K562 (cell line): Measurements from ENCODE around the gene DTNBP1. TPM values are rescaled to one million over a fixed set of nuclear protein-coding genes. Genes with fewer than 3 reads are reported as not detected.

Experiments
- IRF9 ChIP-seq: fragments of 450-650 bp; IDR thresholded peaks from 2 replicates; pipeline ENCODE4 v1.6.1; 2016; ENCODE audit warnings: missing biosample characterization, missing genetic modification characterization
- MCM3 ChIP-seq: fragments of 450-650 bp; IDR thresholded peaks from 2 replicates; pipeline ENCODE4 v1.6.1; 2016
- MLLT1 ChIP-seq, 2 experiments: fragments of 450-650 bp; IDR thresholded peaks; 2 replicates each; pipeline ENCODE4 v1.6.1; 2016
- MYC ChIP-seq, 2 experiments: fragments of 250-450 bp in 1 of 2; sonication (Bioruptor Pico) in 1 of 2; IDR thresholded peaks; 2 replicates each; pipeline versions ENCODE4 v1.5.1 to v1.6.1; 2012 to 2021; ENCODE audit warnings: low read depth in 2 of 2, borderline replicate concordance in 1 of 2, improper control_type of control experiment in 1 of 2, low read length in 1 of 2, mild to moderate bottlenecking in 1 of 2, moderate library complexity in 1 of 2
- NR3C1 ChIP-seq: sonication (generic); formaldehyde crosslinking; IDR thresholded peaks from 2 replicates; pipeline ENCODE4 v1.8.1; 2022; ENCODE audit warnings: missing genetic modification reagents
- PHB2 ChIP-seq: fragments of 450-650 bp; IDR thresholded peaks from 2 replicates; pipeline ENCODE4 v1.6.1; 2017; ENCODE audit warnings: low read depth
- PTTG1 ChIP-seq: fragments of 450-650 bp; IDR thresholded peaks from 2 replicates; pipeline ENCODE4 v1.6.1; 2016; ENCODE audit warnings: low read depth, mild to moderate bottlenecking, missing genetic modification characterization, missing compliant biosample characterization
- RBM25 ChIP-seq: fragments of 200-400 bp; formaldehyde crosslinking; IDR thresholded peaks from 2 replicates; pipeline ENCODE4 v1.6.1; 2018; ENCODE audit warnings: low read length, low read depth, moderate library complexity; ENCODE audit not compliant: severe bottlenecking
- SFPQ ChIP-seq: fragments of 200-400 bp; formaldehyde crosslinking; IDR thresholded peaks from 2 replicates; pipeline ENCODE4 v1.6.1; 2017; ENCODE audit warnings: mild to moderate bottlenecking, low read depth, low read length, moderate library complexity
- TCF7 ChIP-seq: sonication (generic); IDR thresholded peaks from 2 replicates; pipeline ENCODE4 v1.6.1; 2016; ENCODE audit warnings: antibody characterized with exemption, borderline replicate concordance
- YY1 ChIP-seq, 3 experiments: IDR thresholded peaks; 2 replicates each; pipeline ENCODE4 v1.6.1; 2011; ENCODE audit warnings: low read length in 2 of 3, mild to moderate bottlenecking in 2 of 3, moderate library complexity in 2 of 3, borderline replicate concordance in 1 of 3, control low read depth in 1 of 3, low read depth in 1 of 3; ENCODE audit not compliant: insufficient read depth in 3 of 3, insufficient replicate concordance in 2 of 3, control insufficient read depth in 1 of 3, insufficient read length in 1 of 3; ENCODE audit errors: extremely low read depth in 1 of 3
- ZFP91 ChIP-seq: sonication (generic); formaldehyde crosslinking; IDR thresholded peaks from 2 replicates; pipeline ENCODE4 v1.8.0; 2022; ENCODE audit warnings: mild to moderate bottlenecking, missing genetic modification reagents
- ZNF133 ChIP-seq: fragments of 250-450 bp; sonication (Bioruptor Pico); IDR thresholded peaks from 2 replicates; pipeline ENCODE4 v1.4.0; 2020; ENCODE audit warnings: mild to moderate bottlenecking
- ZNF311 ChIP-seq: fragments of 250-450 bp; sonication (Bioruptor Pico); IDR thresholded peaks from 2 replicates; pipeline ENCODE4 v1.4.0; 2020; ENCODE audit warnings: mild to moderate bottlenecking, moderate library complexity
- polyA plus RNA-seq, 8 experiments: library from polyadenylated mRNA; depleted of rRNA in 4 of 8; stranded (reverse) in 5 of 8; unstranded in 3 of 8; fragments of >200 nt; fragmentation: Nextera tagmentation in 2 of 8; fragmentation: Illumina TruSeq in 1 of 8; extraction: Ambion mirVana in 2 of 8; extraction: Trizol in 1 of 8; gene quantifications; 2 replicates each; pipeline versions ENCODE4 v1.2.1 to v1.2.3, GENCODE V29; 2011 to 2014; ENCODE audit warnings: inconsistent platforms in 1 of 8, missing spikeins in 1 of 8
- total RNA-seq, 7 experiments: library from RNA; depleted of rRNA in 6 of 7; stranded (reverse); fragments of >200 nt in 6 of 7; fragmentation: Illumina TruSeq in 2 of 7; extraction: Trizol in 2 of 7; gene quantifications; 2 replicates each; pipeline versions ENCODE4 v1.2.1 to v1.2.3, GENCODE V29; 2011 to 2021; ENCODE audit warnings: low replicate concordance in 1 of 7
- TF ChIP-seq, protein P1 (sequence below): fragments of 150-350 bp; IDR thresholded peaks from 2 replicates; pipeline ENCODE4 v1.6.1; 2014; ENCODE audit warnings: low read depth, mild to moderate bottlenecking, low read length, borderline replicate concordance

Gene DTNBP1
- total and polyA plus RNA-seq, 9 of the 15 experiments (the other 6 are each of a cell fraction or from before 2014, with no cell fraction given) = 16.7 to 54.5 (median 21.4) TPM

GRCh38 chr6:15569035-15569995, 93.5 kb downstream of the DTNBP1 start (continued):
- TF ChIP-seq SFPQ = no peak
- no peak for TF ChIP-seq MCM3
- TF ChIP-seq MYC (IDR thresholded peaks at IDR 0.05; ENCODE audit: low read depth, low read length) = no peak
- no peak for TF ChIP-seq MYC (CRISPR knock-in tag; IDR thresholded peaks at IDR 0.05; ENCODE audit: borderline replicate concordance, low read depth)
- TF ChIP-seq MLLT1 (IDR thresholded peaks at IDR 0.05) = peak; percentile 42 to 80; a peak in 2 of 4 replicates
- TF ChIP-seq, protein P1, sequence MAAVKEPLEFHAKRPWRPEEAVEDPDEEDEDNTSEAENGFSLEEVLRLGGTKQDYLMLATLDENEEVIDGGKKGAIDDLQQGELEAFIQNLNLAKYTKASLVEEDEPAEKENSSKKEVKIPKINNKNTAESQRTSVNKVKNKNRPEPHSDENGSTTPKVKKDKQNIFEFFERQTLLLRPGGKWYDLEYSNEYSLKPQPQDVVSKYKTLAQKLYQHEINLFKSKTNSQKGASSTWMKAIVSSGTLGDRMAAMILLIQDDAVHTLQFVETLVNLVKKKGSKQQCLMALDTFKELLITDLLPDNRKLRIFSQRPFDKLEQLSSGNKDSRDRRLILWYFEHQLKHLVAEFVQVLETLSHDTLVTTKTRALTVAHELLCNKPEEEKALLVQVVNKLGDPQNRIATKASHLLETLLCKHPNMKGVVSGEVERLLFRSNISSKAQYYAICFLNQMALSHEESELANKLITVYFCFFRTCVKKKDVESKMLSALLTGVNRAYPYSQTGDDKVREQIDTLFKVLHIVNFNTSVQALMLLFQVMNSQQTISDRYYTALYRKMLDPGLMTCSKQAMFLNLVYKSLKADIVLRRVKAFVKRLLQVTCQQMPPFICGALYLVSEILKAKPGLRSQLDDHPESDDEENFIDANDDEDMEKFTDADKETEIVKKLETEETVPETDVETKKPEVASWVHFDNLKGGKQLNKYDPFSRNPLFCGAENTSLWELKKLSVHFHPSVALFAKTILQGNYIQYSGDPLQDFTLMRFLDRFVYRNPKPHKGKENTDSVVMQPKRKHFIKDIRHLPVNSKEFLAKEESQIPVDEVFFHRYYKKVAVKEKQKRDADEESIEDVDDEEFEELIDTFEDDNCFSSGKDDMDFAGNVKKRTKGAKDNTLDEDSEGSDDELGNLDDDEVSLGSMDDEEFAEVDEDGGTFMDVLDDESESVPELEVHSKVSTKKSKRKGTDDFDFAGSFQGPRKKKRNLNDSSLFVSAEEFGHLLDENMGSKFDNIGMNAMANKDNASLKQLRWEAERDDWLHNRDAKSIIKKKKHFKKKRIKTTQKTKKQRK = no peak
- peak; percentile 39; the same call in 1 of the 2 replicates for TF ChIP-seq PTTG1 (tag)
- 0 out of 2 replicates have a peak, but pooled peaks have one; percentile 16 for TF ChIP-seq TCF7
- TF ChIP-seq IRF9 = 0 out of 2 replicates have a peak, but pooled peaks have one; percentile 40
- TF ChIP-seq ZNF133 (CRISPR knock-in tag) = no peak
- no peak for TF ChIP-seq YY1 (IDR thresholded peaks at IDR 0.05; ENCODE audit: borderline replicate concordance in 1 of 3, control insufficient read depth in 1 of 3, extremely low read depth in 1 of 3, insufficient read depth in 3 of 3, insufficient read length in 1 of 3, insufficient replicate concordance in 2 of 3, low read depth in 1 of 3, low read length in 2 of 3)
- no peak for TF ChIP-seq RBM25
- no peak for TF ChIP-seq NR3C1 (CRISPR knock-in tag)
- no peak for TF ChIP-seq PHB2
- TF ChIP-seq ZNF311 (CRISPR knock-in tag) = no peak
- TF ChIP-seq ZFP91 (CRISPR knock-in tag) = no peak
